ENCODE results near the gene FTSJ3. TPM values are rescaled to one million over a fixed set of nuclear protein-coding genes. Genes with fewer than 3 reads are reported as not detected.

Gene FTSJ3
- total and polyA plus RNA-seq, 10 of the 15 experiments (the other 5 are each of a cell fraction or from before 2014, with no cell fraction given): 17.2 to 79.2 (median 50.4) TPM

GRCh38 chr17:63840591-63841349 lies 13.3 kb upstream of the FTSJ3 start:
- TF ChIP-seq ZNF24 (IDR thresholded peaks at IDR 0.05): no peak
- TF ChIP-seq E4F1 (IDR thresholded peaks at IDR 0.05; ENCODE audit: borderline replicate concordance, partially characterized antibody): no peak
- TF ChIP-seq ZSCAN29 (IDR thresholded peaks at IDR 0.05): no peak
- TF ChIP-seq TAF1 (IDR thresholded peaks at IDR 0.05; ENCODE audit: borderline replicate concordance, low read depth, low read length): no peak
- TF ChIP-seq RAD21 (IDR thresholded peaks at IDR 0.05; ENCODE audit: insufficient read depth, low read depth, low read length): no peak
- TF ChIP-seq USF1 (IDR thresholded peaks at IDR 0.05; ENCODE audit: borderline replicate concordance, extremely low read length, insufficient read depth, low read depth, low read length): no peak
- no peak for TF ChIP-seq NRF1 (conservative IDR thresholded peaks at IDR 0.05; ENCODE audit: low read depth, low read length)
- TF ChIP-seq ZNF217 (IDR thresholded peaks at IDR 0.05): no peak
- no peak for TF ChIP-seq NFYB (IDR thresholded peaks at IDR 0.05; ENCODE audit: insufficient read depth, low read depth, low read length)
- TF ChIP-seq POU2F2 (IDR thresholded peaks at IDR 0.05; ENCODE audit: borderline replicate concordance, low read depth, low read length): no peak
- no peak for TF ChIP-seq IRF4 (IDR thresholded peaks at IDR 0.05; ENCODE audit: low read depth, low read length)
- no peaks in the 10 kb centered on the region for H4K20me1 ChIP-seq (ENCODE audit: control insufficient read depth, insufficient read depth)
- no TSS peak for BruUV-seq (replicated peaks)
- peaks cover 51% of the 10 kb centered on the region for H3K79me2 ChIP-seq (ENCODE audit: control insufficient read depth, insufficient read depth, low read length)
- intact Hi-C loops (cut with micrococcal nuclease; ENCODE audit: unreplicated experiment): loop anchor here (5.0 kb wide), 2 partner anchors 68 to 143 kb away; partner anchors contain the start of genes CCDC47 and DDX42
- H3K36me3 ChIP-seq (ENCODE audit: control insufficient read depth in 2 of 2, insufficient read depth in 2 of 2, low read length in 1 of 2): peaks cover 0 to 8% of the 10 kb centered on the region in 2 experiments; a peak in 1 of 4 replicates
- WGBS (ENCODE audit: insufficient coverage, insufficient replicate concordance, low lambda C conversion rate, missing lambda C conversion rate): 50% methylated on average over 4 of the region's 4 CpGs
- DNase-seq (ENCODE audit: low read depth, low spot score) (no peak), ATAC-seq (no peak), FAIRE-seq (no peak)
- ChIA-PET RAD21 (ENCODE audit: unreplicated experiment) (interaction anchor here (0.6 to 2.2 kb wide), 3 partner anchors 13 to 150 kb away, joined by 3 to 5 read pairs (median 3); partner anchors contain the start of gene FTSJ3), CTCF (interaction anchor here (0.5 to 2.7 kb wide), 8 partner anchors 8 to 415 kb away, joined by 3 to 19 read pairs (median 4); partner anchors contain the start of genes FTSJ3 and PSMC5), SMC1A (ENCODE audit: uncharacterized antibody, unreplicated experiment) (interaction anchor here (0.8 to 1.7 kb wide), 4 partner anchors 13 to 68 kb away, joined by 3 to 5 read pairs (median 3); partner anchors contain the start of genes CCDC47, DDX42 and FTSJ3), POLR2A (interaction anchor here (0.6 to 3.5 kb wide), 12 partner anchors 8 to 380 kb away, joined by 3 to 24 read pairs (median 3); partner anchors contain the start of genes CCDC47, DDX42 and STRADA)
- H2AFZ ChIP-seq (ENCODE audit: control insufficient read depth, low read depth, low read length): no peak overlapping the region
- H3K27ac ChIP-seq (ENCODE audit: control insufficient read depth, insufficient read depth): peak overlapping the region; percentile 80
- H3K4me2 ChIP-seq (ENCODE audit: control insufficient read depth, insufficient read depth): peak overlapping the region; percentile 90
- no peaks in the 10 kb centered on the region for H3K27me3 ChIP-seq (replicated peaks in 1 of 2; ENCODE audit: control insufficient read depth in 2 of 2, insufficient read depth in 2 of 2, low read length in 1 of 2)
- in situ Hi-C loops (cut with MboI): loop anchor here (10.0 to 25.0 kb wide), 2 partner anchors 403 to 664 kb away; partner anchors contain the start of genes CEP95, CYB561 and DDX5
- peaks cover 18% of the 10 kb centered on the region for H3K4me1 ChIP-seq (ENCODE audit: control insufficient read depth, insufficient read depth, low read length)
- peak overlapping the region; percentile 97 for H3K4me3 ChIP-seq
- H3K9me3 ChIP-seq (replicated peaks; ENCODE audit: control insufficient read depth, insufficient read depth, low read length): no peaks in the 10 kb centered on the region
- peak overlapping the region; percentile 65 for H3K9ac ChIP-seq (ENCODE audit: control insufficient read depth, insufficient read depth, low read length)
